CD14-positive monocyte (primary cell): Measurements from ENCODE around the gene CAPN11. TPM values are rescaled to one million over a fixed set of nuclear protein-coding genes. Genes with fewer than 3 reads are reported as not detected.
A peak's percentile ranks its signal among the peaks of the same experiment; 100 is the strongest.

ENCODE experiments used
- DNase-seq, 3 donors: peaks; one replicate each; pipeline ENCODE4 v3.0.0-alpha.2; 2011 to 2022
- H2AFZ ChIP-seq: 2 replicates; pipeline ENCODE4 v1.6.0; 2012; ENCODE audit warnings: mild to moderate bottlenecking, low read depth, low read length, inconsistent platforms; ENCODE audit not compliant: insufficient read depth, poor library complexity, severe bottlenecking
- H3K27ac ChIP-seq, 2 donors: 1 replicate in 1 of 2; 2 replicates in 1 of 2; pipeline ENCODE4 v1.5.1; 2012 to 2013; ENCODE audit warnings: low read length in 2 of 2, control low read depth in 1 of 2, inconsistent platforms in 1 of 2, low read depth in 1 of 2, mild to moderate bottlenecking in 1 of 2
- H3K27me3 ChIP-seq, 2 donors: one replicate each; pipeline versions ENCODE4 v1.6.0 to v1.6.1; 2011 to 2013; ENCODE audit warnings: low read length in 2 of 2; ENCODE audit not compliant: control insufficient read depth in 2 of 2, insufficient read depth in 2 of 2
- H3K36me3 ChIP-seq, 2 donors: replicated peaks in 1 of 2; 1 replicate in 1 of 2; 2 replicates in 1 of 2; pipeline versions ENCODE4 v1.5.1 to v1.6.1; 2012 to 2013; ENCODE audit warnings: low read length in 2 of 2, control low read depth in 1 of 2, inconsistent platforms in 1 of 2, mild to moderate bottlenecking in 1 of 2; ENCODE audit not compliant: insufficient read depth in 2 of 2, control insufficient read depth in 1 of 2
- H3K4me1 ChIP-seq, 2 donors: 1 replicate in 1 of 2; 2 replicates in 1 of 2; pipeline versions ENCODE4 v1.5.1 to v1.6.1; 2012 to 2013; ENCODE audit warnings: low read length in 2 of 2, control low read depth in 1 of 2, inconsistent platforms in 1 of 2, mild to moderate bottlenecking in 1 of 2, moderate library complexity in 1 of 2; ENCODE audit not compliant: insufficient read depth in 2 of 2, control insufficient read depth in 1 of 2
- H3K4me2 ChIP-seq: replicated peaks from 2 replicates; pipeline ENCODE3; 2012; ENCODE audit warnings: low read length, moderate library complexity, mild to moderate bottlenecking; ENCODE audit not compliant: poor library complexity, severe bottlenecking; ENCODE audit errors: extremely low read depth
- H3K4me3 ChIP-seq, 3 experiments: fragments of 200-600 bp in 1 of 3; sonication (generic) in 1 of 3; replicated peaks in 1 of 3; 1 replicate in 2 of 3; 2 replicates in 1 of 3; pipeline ENCODE4 v1.5.1; 2011 to 2013; ENCODE audit warnings: low read length in 3 of 3, mild to moderate bottlenecking in 3 of 3, control low read depth in 2 of 3, low read depth in 2 of 3, inconsistent platforms in 1 of 3, moderate library complexity in 1 of 3
- H3K79me2 ChIP-seq: 2 replicates; pipeline ENCODE4 v1.6.0; 2012; ENCODE audit warnings: mild to moderate bottlenecking, control low read depth, inconsistent platforms, low read length, moderate library complexity; ENCODE audit not compliant: insufficient read depth
- H3K9ac ChIP-seq: 2 replicates; pipeline ENCODE4 v1.6.0; 2017; ENCODE audit warnings: low read length, mild to moderate bottlenecking; ENCODE audit not compliant: insufficient read depth, poor library complexity, severe bottlenecking
- H3K9me3 ChIP-seq, 2 donors: replicated peaks in 1 of 2; 1 replicate in 1 of 2; 2 replicates in 1 of 2; pipeline versions ENCODE4 v1.5.1 to v1.6.1; 2012 to 2013; ENCODE audit warnings: low read length in 2 of 2, control low read depth in 1 of 2; ENCODE audit not compliant: control insufficient read depth in 1 of 2, insufficient read depth in 1 of 2
- H4K20me1 ChIP-seq: 2 replicates; pipeline ENCODE4 v1.6.0; 2012; ENCODE audit warnings: mild to moderate bottlenecking, low read length, control low read depth, moderate library complexity; ENCODE audit not compliant: insufficient read depth
- H3K27ac Mint-ChIP-seq, 7 donors: one replicate each; pipeline ENCODE4 v1.8.0; 2020; ENCODE audit warnings: mild to moderate bottlenecking in 7 of 7, mixed read lengths in 7 of 7, moderate library complexity in 6 of 7, inconsistent platforms in 2 of 7
- H3K27me3 Mint-ChIP-seq, 3 donors: one replicate each; pipeline ENCODE4 v1.8.0; 2021 to 2022; ENCODE audit warnings: low read depth in 3 of 3, mild to moderate bottlenecking in 3 of 3, mixed read lengths in 3 of 3, moderate library complexity in 3 of 3, inconsistent platforms in 1 of 3
- H3K36me3 Mint-ChIP-seq, 2 donors: one replicate each; pipeline ENCODE4 v1.8.0; 2020; ENCODE audit warnings: mixed read lengths in 2 of 2, inconsistent platforms in 1 of 2, mild to moderate bottlenecking in 1 of 2
- H3K4me1 Mint-ChIP-seq: one replicate; pipeline ENCODE4 v1.8.0; 2020; ENCODE audit warnings: mild to moderate bottlenecking, mixed read lengths
- H3K4me3 Mint-ChIP-seq, 2 donors: one replicate each; pipeline ENCODE4 v1.8.0; 2020; ENCODE audit warnings: mild to moderate bottlenecking in 2 of 2, mixed read lengths in 2 of 2, moderate library complexity in 1 of 2
- H3K9me3 Mint-ChIP-seq, 7 donors: one replicate each; pipeline ENCODE4 v1.8.0; 2020 to 2022; ENCODE audit warnings: mixed read lengths in 7 of 7, mild to moderate bottlenecking in 6 of 7, moderate library complexity in 6 of 7, inconsistent platforms in 2 of 7
- WGBS: methylation state at CpG from one replicate; pipeline ENCODE4 v1.1.5; 2013; ENCODE audit warnings: missing lambda C conversion rate; ENCODE audit not compliant: insufficient coverage; 5-methylcytosine and 5-hydroxymethylcytosine counted together
- intact Hi-C, 2 donors: fragments of 100-400 bp; cut with micrococcal nuclease; formaldehyde crosslinking; loops; one replicate each; pipeline versions ENCODE4 v1.15.0 to v1.15.1; 2023
- polyA plus RNA-seq, 3 donors: library from polyadenylated mRNA; depleted of rRNA in 1 of 3; unstranded in 2 of 3; stranded (reverse) in 1 of 3; fragments of 300-500 nt in 2 of 3; fragments of >200 nt in 1 of 3; fragmentation: Illumina TruSeq in 2 of 3; gene quantifications; 1 replicate in 2 of 3; 2 replicates in 1 of 3; pipeline ENCODE4 v1.2.3, GENCODE V29; 2012 to 2021
- TF ChIP-seq, protein P1 (sequence below): fragments of 200-600 bp; IDR thresholded peaks from one replicate; pipeline ENCODE4 v1.8.0; 2022; ENCODE audit warnings: antibody characterized with exemption, mild to moderate bottlenecking

CAPN11 gene
- polyA plus RNA-seq, 3 donors, result 0.11 TPM; not detected in 2

DNA sequence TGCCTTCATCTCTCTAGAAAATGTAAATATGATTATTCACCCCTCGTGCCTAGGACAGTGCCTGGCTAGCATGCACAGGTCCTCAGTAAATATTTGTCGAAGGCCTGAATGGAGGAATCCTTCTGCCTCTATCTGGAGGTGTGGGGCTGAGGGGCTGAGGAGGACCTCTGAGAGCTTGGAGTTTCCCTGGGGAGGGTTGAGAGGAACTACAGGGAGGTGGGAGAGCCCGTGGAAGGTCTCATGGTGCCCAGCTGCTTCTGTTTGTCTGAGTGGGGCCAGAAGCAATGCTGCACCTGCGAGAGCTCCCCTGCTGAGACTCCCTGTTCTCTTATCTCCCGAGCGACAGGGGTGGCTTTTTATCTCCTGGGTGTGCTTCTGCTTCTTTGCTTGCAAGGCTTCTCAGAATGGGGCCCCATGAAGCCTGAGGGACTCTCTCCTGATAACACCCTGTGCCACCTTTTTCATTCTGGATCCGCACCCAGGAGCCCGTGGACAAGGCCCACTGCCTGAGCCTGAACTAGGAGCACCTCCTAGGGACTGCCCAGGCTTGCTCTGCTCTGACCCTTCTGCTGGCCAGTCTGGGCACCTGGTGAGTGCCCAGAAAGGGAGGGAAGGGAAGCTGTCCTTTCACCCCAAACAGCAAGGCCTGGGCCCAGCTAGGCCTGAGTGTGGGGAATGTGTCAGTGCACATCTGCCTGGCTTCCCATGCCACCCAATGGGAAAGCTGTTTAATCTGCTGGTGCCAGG is 67.1 kb downstream of the CAPN11 start:
- Histone ChIP-seq H3K27ac (peak overlapping the region; percentile 7 to 41), H3K4me1 (peaks cover 49 to 54% of the 10 kb centered on the region in 2 donors), H3K9me3 (no peaks in the 10 kb centered on the region), H2AFZ (no peak overlapping the region), H3K4me3 (no peak overlapping the region), H3K9ac (no peak overlapping the region), H3K27me3 (peaks cover 0 to 7% of the 10 kb centered on the region in 2 donors), H3K4me2 (no peak overlapping the region), H3K79me2 (peaks cover 21% of the 10 kb centered on the region), H4K20me1 (peaks cover 11% of the 10 kb centered on the region), H3K36me3 (peaks cover 0 to 11% of the 10 kb centered on the region in 2 donors)
- peak overlapping the region in 2 of 7 donors; percentile 42 to 57 for H3K27ac Mint-ChIP-seq
- WGBS, result 81% methylated on average over 6 of the region's 8 CpGs
- H3K27me3 Mint-ChIP-seq, result peaks cover 5 to 17% (median 5%) of the 10 kb centered on the region in 3 donors
- intact Hi-C loops, result no loop called here
- H3K9me3 Mint-ChIP-seq, result peaks cover 0 to 2% (median 0%) of the 10 kb centered on the region in 7 donors
- peak overlapping the region in 1 of 2 donors; percentile 24 for H3K4me3 Mint-ChIP-seq
- TF ChIP-seq, protein P1, sequence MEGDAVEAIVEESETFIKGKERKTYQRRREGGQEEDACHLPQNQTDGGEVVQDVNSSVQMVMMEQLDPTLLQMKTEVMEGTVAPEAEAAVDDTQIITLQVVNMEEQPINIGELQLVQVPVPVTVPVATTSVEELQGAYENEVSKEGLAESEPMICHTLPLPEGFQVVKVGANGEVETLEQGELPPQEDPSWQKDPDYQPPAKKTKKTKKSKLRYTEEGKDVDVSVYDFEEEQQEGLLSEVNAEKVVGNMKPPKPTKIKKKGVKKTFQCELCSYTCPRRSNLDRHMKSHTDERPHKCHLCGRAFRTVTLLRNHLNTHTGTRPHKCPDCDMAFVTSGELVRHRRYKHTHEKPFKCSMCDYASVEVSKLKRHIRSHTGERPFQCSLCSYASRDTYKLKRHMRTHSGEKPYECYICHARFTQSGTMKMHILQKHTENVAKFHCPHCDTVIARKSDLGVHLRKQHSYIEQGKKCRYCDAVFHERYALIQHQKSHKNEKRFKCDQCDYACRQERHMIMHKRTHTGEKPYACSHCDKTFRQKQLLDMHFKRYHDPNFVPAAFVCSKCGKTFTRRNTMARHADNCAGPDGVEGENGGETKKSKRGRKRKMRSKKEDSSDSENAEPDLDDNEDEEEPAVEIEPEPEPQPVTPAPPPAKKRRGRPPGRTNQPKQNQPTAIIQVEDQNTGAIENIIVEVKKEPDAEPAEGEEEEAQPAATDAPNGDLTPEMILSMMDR, result no peak
- no peak for DNase-seq
- peaks cover 58% of the 10 kb centered on the region for H3K4me1 Mint-ChIP-seq
- peaks cover 11 to 14% of the 10 kb centered on the region in 2 donors for H3K36me3 Mint-ChIP-seq

DNA sequence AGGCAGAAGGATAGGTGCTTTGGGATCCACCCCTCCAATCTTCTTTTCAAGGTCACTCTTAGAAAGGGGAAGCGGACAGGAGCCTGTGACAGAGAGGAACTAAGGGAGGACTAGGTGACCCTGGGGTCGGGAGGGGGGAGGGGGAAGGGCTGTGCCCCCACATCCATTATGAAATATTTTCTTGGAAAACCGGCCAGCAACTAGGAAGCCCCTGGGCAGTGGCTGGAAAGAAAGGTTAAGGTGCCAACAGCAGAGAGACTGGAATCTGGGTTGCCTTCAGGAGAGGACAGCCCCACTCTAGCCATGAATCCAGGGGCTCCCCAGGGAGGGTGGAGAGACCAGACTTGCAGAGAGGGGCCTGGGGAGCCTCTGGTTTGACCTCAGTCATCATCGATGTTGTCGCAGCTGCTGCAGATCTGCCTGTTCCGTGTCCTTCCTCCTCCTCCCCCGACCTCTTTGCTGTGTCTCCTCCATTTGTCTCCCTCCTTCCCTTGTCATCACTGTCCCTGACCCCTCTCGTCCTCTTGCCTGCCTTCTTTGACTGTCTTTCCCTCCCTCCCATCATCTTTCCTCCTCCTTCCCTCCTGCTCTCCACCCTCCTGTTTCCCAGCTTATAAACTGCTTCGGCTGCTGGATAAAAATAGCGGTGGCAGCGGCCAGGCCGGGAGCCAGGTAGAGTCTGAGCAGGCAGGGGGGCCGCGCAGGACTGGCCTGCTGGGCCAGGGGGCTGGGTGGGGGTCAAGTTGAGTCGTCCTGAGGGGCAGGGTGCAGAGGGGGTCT is 67.9 kb downstream of the CAPN11 start:
- TF ChIP-seq, protein P1, result no peak

More for the DNA sequence above, 67.9 kb downstream of the CAPN11 start:
- H3K27me3 Mint-ChIP-seq, result peaks cover 3 to 17% (median 5%) of the 10 kb centered on the region in 3 donors
- intact Hi-C loops, result no loop called here
- Histone ChIP-seq H4K20me1 (peaks cover 11% of the 10 kb centered on the region), H3K27me3 (peaks cover 0 to 7% of the 10 kb centered on the region in 2 donors), H3K4me3 (no peak overlapping the region), H3K4me1 (peaks cover 43 to 47% of the 10 kb centered on the region in 2 donors), H3K9ac (no peak overlapping the region), H3K4me2 (no peak overlapping the region), H3K27ac (peak overlapping the region; percentile 7 to 41), H2AFZ (no peak overlapping the region), H3K79me2 (peaks cover 21% of the 10 kb centered on the region), H3K9me3 (no peaks in the 10 kb centered on the region), H3K36me3 (peaks cover 0 to 14% of the 10 kb centered on the region in 2 donors)
- peak overlapping the region in 2 of 7 donors; percentile 42 to 57 for H3K27ac Mint-ChIP-seq
- peaks cover 13 to 21% of the 10 kb centered on the region in 2 donors for H3K36me3 Mint-ChIP-seq
- peaks cover 0 to 2% (median 0%) of the 10 kb centered on the region in 7 donors for H3K9me3 Mint-ChIP-seq
- peak overlapping the region in 1 of 2 donors; percentile 24 for H3K4me3 Mint-ChIP-seq
- peaks cover 56% of the 10 kb centered on the region for H3K4me1 Mint-ChIP-seq
- DNase-seq, result peak in 2 of 3 donors; percentile 25 to 30
- 66% methylated on average over 9 of the region's 15 CpGs for WGBS
